ENCODE results near the gene WDR93.
"Not testable (repeated sequence)": the region's sequence is repeated elsewhere in the genome, so short reads cannot be mapped to it uniquely, and the experiment has no call there.

The WDR93 gene

GRCh38 chr15:89777782-89778380 is 87.3 kb downstream of the WDR93 start:
- Histone ChIP-seq H3K9me3 (replicated peaks; ENCODE audit: low read length) (no peaks in the 10 kb centered on the region), H3K9ac (ENCODE audit: low read depth, low read length) (no peak overlapping the region), H3K4me3 (ENCODE audit: low read length) (no peak overlapping the region), H3K27me3 (ENCODE audit: control insufficient read depth, insufficient read depth, low read length) (no peaks in the 10 kb centered on the region), H3K4me2 (ENCODE audit: low read length) (no peak overlapping the region), H3K4me1 (ENCODE audit: control insufficient read depth, insufficient read depth, low read length) (peaks cover 42% of the 10 kb centered on the region), H3K36me3 (ENCODE audit: insufficient read depth, low read length) (no peaks in the 10 kb centered on the region)

GRCh38 chr15:89778861-89779260 is 88.2 kb downstream of the WDR93 start:
- no peaks in the 10 kb centered on the region for H3K27me3 ChIP-seq (ENCODE audit: control insufficient read depth, insufficient read depth, low read length)
- H3K9me3 ChIP-seq (replicated peaks; ENCODE audit: low read length) = no peaks in the 10 kb centered on the region
- H3K4me1 ChIP-seq (ENCODE audit: control insufficient read depth, insufficient read depth, low read length) = peaks cover 41% of the 10 kb centered on the region
- H3K4me3 ChIP-seq (ENCODE audit: low read length) = no peak overlapping the region
- no peak overlapping the region for H3K4me2 ChIP-seq (ENCODE audit: low read length)
- H3K36me3 ChIP-seq (ENCODE audit: insufficient read depth, low read length) = peaks cover 2% of the 10 kb centered on the region
- H3K9ac ChIP-seq (ENCODE audit: low read depth, low read length) = no peak overlapping the region

GRCh38 chr15:89780601-89781000 is 90.0 kb downstream of the WDR93 start:
- Histone ChIP-seq H3K4me2 (ENCODE audit: low read length) (no peak overlapping the region), H3K36me3 (ENCODE audit: insufficient read depth, low read length) (peaks cover 20% of the 10 kb centered on the region), H3K27me3 (ENCODE audit: control insufficient read depth, insufficient read depth, low read length) (no peaks in the 10 kb centered on the region), H3K4me1 (ENCODE audit: control insufficient read depth, insufficient read depth, low read length) (peaks cover 42% of the 10 kb centered on the region), H3K9me3 (replicated peaks; ENCODE audit: low read length) (no peaks in the 10 kb centered on the region), H3K4me3 (ENCODE audit: low read length) (no peak overlapping the region), H3K9ac (ENCODE audit: low read depth, low read length) (no peak overlapping the region)

GRCh38 chr15:89781055-89781454 is 90.4 kb downstream of the WDR93 start:
- H3K9ac ChIP-seq (ENCODE audit: low read depth, low read length) = no peak overlapping the region
- no peak overlapping the region for H3K4me3 ChIP-seq (ENCODE audit: low read length)
- peaks cover 40% of the 10 kb centered on the region for H3K4me1 ChIP-seq (ENCODE audit: control insufficient read depth, insufficient read depth, low read length)
- H3K4me2 ChIP-seq (ENCODE audit: low read length) = no peak overlapping the region
- no peaks in the 10 kb centered on the region for H3K27me3 ChIP-seq (ENCODE audit: control insufficient read depth, insufficient read depth, low read length)
- peaks cover 24% of the 10 kb centered on the region for H3K36me3 ChIP-seq (ENCODE audit: insufficient read depth, low read length)
- no peaks in the 10 kb centered on the region for H3K9me3 ChIP-seq (replicated peaks; ENCODE audit: low read length)

GRCh38 chr15:89781891-89782618 is 91.4 kb downstream of the WDR93 start:
- H3K4me1 ChIP-seq (ENCODE audit: control insufficient read depth, insufficient read depth, low read length) = peaks cover 30% of the 10 kb centered on the region
- peaks cover 32% of the 10 kb centered on the region for H3K36me3 ChIP-seq (ENCODE audit: insufficient read depth, low read length)
- H3K9ac ChIP-seq (ENCODE audit: low read depth, low read length) = no peak overlapping the region
- no peaks in the 10 kb centered on the region for H3K27me3 ChIP-seq (ENCODE audit: control insufficient read depth, insufficient read depth, low read length)
- no peaks in the 10 kb centered on the region for H3K9me3 ChIP-seq (replicated peaks; ENCODE audit: low read length)
- H3K4me2 ChIP-seq (ENCODE audit: low read length) = peak overlapping the region; percentile 28
- no peak overlapping the region for H3K4me3 ChIP-seq (ENCODE audit: low read length)

GRCh38 chr15:89782619-89782950 is 92.0 kb downstream of the WDR93 start:
- peaks cover 24% of the 10 kb centered on the region for H3K4me1 ChIP-seq (ENCODE audit: control insufficient read depth, insufficient read depth, low read length)
- H3K9ac ChIP-seq (ENCODE audit: low read depth, low read length) = not testable (repeated sequence)

GRCh38 chr15:89783111-89783860 is 92.7 kb downstream of the WDR93 start:
- Histone ChIP-seq H3K27me3 (ENCODE audit: control insufficient read depth, insufficient read depth, low read length) (no peaks in the 10 kb centered on the region), H3K9ac (ENCODE audit: low read depth, low read length) (no peak overlapping the region), H3K4me3 (ENCODE audit: low read length) (no peak overlapping the region), H3K4me2 (ENCODE audit: low read length) (no peak overlapping the region), H3K9me3 (replicated peaks; ENCODE audit: low read length) (no peaks in the 10 kb centered on the region), H3K36me3 (ENCODE audit: insufficient read depth, low read length) (peaks cover 45% of the 10 kb centered on the region), H3K4me1 (ENCODE audit: control insufficient read depth, insufficient read depth, low read length) (peaks cover 23% of the 10 kb centered on the region)

More at GRCh38 chr15:89782619-89782950, 92.0 kb downstream of the WDR93 start:
- H3K4me3 ChIP-seq (ENCODE audit: low read length); H3K9me3 ChIP-seq (replicated peaks; ENCODE audit: low read length); H3K27me3 ChIP-seq (ENCODE audit: control insufficient read depth, insufficient read depth, low read length); H3K4me2 ChIP-seq (ENCODE audit: low read length): not testable (repeated sequence)
- H3K36me3 ChIP-seq (ENCODE audit: insufficient read depth, low read length) = peaks cover 38% of the 10 kb centered on the region

GRCh38 chr15:89783861-89784685 is 93.5 kb downstream of the WDR93 start:
- H3K36me3 ChIP-seq (ENCODE audit: insufficient read depth, low read length) = peaks cover 48% of the 10 kb centered on the region
- H3K4me1 ChIP-seq (ENCODE audit: control insufficient read depth, insufficient read depth, low read length) = peaks cover 23% of the 10 kb centered on the region
- no peaks in the 10 kb centered on the region for H3K9me3 ChIP-seq (replicated peaks; ENCODE audit: low read length)
- no peak overlapping the region for H3K4me2 ChIP-seq (ENCODE audit: low read length)
- no peak overlapping the region for H3K9ac ChIP-seq (ENCODE audit: low read depth, low read length)
- H3K4me3 ChIP-seq (ENCODE audit: low read length) = no peak overlapping the region
- H3K27me3 ChIP-seq (ENCODE audit: control insufficient read depth, insufficient read depth, low read length) = no peaks in the 10 kb centered on the region

- Histone ChIP-seq H3K4me3 (ENCODE audit: low read length) (no peak overlapping the region), H3K9ac (ENCODE audit: low read depth, low read length) (no peak overlapping the region), H3K4me1 (ENCODE audit: control insufficient read depth, insufficient read depth, low read length) (peaks cover 23% of the 10 kb centered on the region), H3K4me2 (ENCODE audit: low read length) (no peak overlapping the region), H3K36me3 (ENCODE audit: insufficient read depth, low read length) (peaks cover 53% of the 10 kb centered on the region), H3K27me3 (ENCODE audit: control insufficient read depth, insufficient read depth, low read length) (no peaks in the 10 kb centered on the region), H3K9me3 (replicated peaks; ENCODE audit: low read length) (no peaks in the 10 kb centered on the region)
These were observed 94.0 kb downstream of the WDR93 start for GRCh38 chr15:89784686-89784960.

GRCh38 chr15:89785064-89785773 is 94.6 kb downstream of the WDR93 start:
- no peak overlapping the region for H3K9ac ChIP-seq (ENCODE audit: low read depth, low read length)
- H3K4me3 ChIP-seq (ENCODE audit: low read length) = no peak overlapping the region
- H3K27me3 ChIP-seq (ENCODE audit: control insufficient read depth, insufficient read depth, low read length) = no peaks in the 10 kb centered on the region
- H3K9me3 ChIP-seq (replicated peaks; ENCODE audit: low read length) = no peaks in the 10 kb centered on the region
- peaks cover 23% of the 10 kb centered on the region for H3K4me1 ChIP-seq (ENCODE audit: control insufficient read depth, insufficient read depth, low read length)
- H3K4me2 ChIP-seq (ENCODE audit: low read length) = no peak overlapping the region
- H3K36me3 ChIP-seq (ENCODE audit: insufficient read depth, low read length) = peaks cover 57% of the 10 kb centered on the region

- no peaks in the 10 kb centered on the region for H3K9me3 ChIP-seq (replicated peaks; ENCODE audit: low read length)
- H3K4me1 ChIP-seq (ENCODE audit: control insufficient read depth, insufficient read depth, low read length) = peaks cover 22% of the 10 kb centered on the region
- H3K4me2 ChIP-seq (ENCODE audit: low read length) = no peak overlapping the region
- H3K4me3 ChIP-seq (ENCODE audit: low read length) = no peak overlapping the region
- no peak overlapping the region for H3K9ac ChIP-seq (ENCODE audit: low read depth, low read length)
- H3K36me3 ChIP-seq (ENCODE audit: insufficient read depth, low read length) = peaks cover 62% of the 10 kb centered on the region
- no peaks in the 10 kb centered on the region for H3K27me3 ChIP-seq (ENCODE audit: control insufficient read depth, insufficient read depth, low read length)
These were observed 95.1 kb downstream of the WDR93 start for GRCh38 chr15:89785774-89786140.

Data from skeletal muscle satellite cell (primary cell).